Neural progenitor cell (in vitro differentiated cells): ENCODE measurements around the gene MYORG.

Source experiments
- CTCF ChIP-seq: fragments of 200-600 bp; sonication (generic); IDR thresholded peaks from 2 replicates; pipeline ENCODE4 v1.5.1; 2017; ENCODE audit warnings: antibody characterized with exemption, mild to moderate bottlenecking
- EZH2 ChIP-seq: fragments of 200-600 bp; sonication (generic); IDR thresholded peaks from 2 replicates; pipeline ENCODE4 v1.6.1; 2017; ENCODE audit warnings: antibody characterized with exemption, mild to moderate bottlenecking, moderate library complexity

- no peak for TF ChIP-seq CTCF
- TF ChIP-seq EZH2, result no peak
These were observed 28.9 kb downstream of the MYORG start for GRCh38 chr9:34347800-34348158.
